OCI-LY1 (cell line): Measurements from ENCODE around the gene CCT7.

ENCODE experiments used
- H2AFZ ChIP-seq: fragments of 200-600 bp; sonication (generic), shearing (Covaris generic); 2 replicates; pipeline ENCODE4 v1.6.0; 2014; ENCODE audit warnings: antibody characterized with exemption, mild to moderate bottlenecking, low read length
- H3F3A ChIP-seq: fragments of 200-600 bp; sonication (generic), shearing (Covaris generic); 2 replicates; pipeline ENCODE4 v1.6.0; 2014; ENCODE audit warnings: mild to moderate bottlenecking, antibody characterized with exemption, low read length, moderate library complexity; ENCODE audit not compliant: insufficient read depth
- H3K27ac ChIP-seq: fragments of 200-600 bp; sonication (generic); 2 replicates; pipeline ENCODE4 v1.5.1; 2014; ENCODE audit warnings: low read length, mixed run types, mild to moderate bottlenecking, low read depth; ENCODE audit not compliant: poor library complexity, severe bottlenecking
- H3K27me3 ChIP-seq: fragments of 200-600 bp; sonication (generic); 2 replicates; pipeline ENCODE4 v1.6.0; 2014; ENCODE audit warnings: antibody characterized with exemption, mild to moderate bottlenecking, low read length, moderate library complexity; ENCODE audit not compliant: insufficient read depth
- H3K36me3 ChIP-seq: fragments of 200-600 bp; sonication (generic); 2 replicates; pipeline ENCODE4 v1.6.1; 2014; ENCODE audit warnings: mild to moderate bottlenecking, antibody characterized with exemption, low read length, moderate library complexity, mixed read lengths; ENCODE audit not compliant: insufficient read depth
- H3K4me1 ChIP-seq: fragments of 200-600 bp; sonication (generic); 2 replicates; pipeline ENCODE4 v1.5.1; 2014; ENCODE audit warnings: mild to moderate bottlenecking, low read length, moderate library complexity; ENCODE audit not compliant: insufficient read depth, severe bottlenecking
- H3K4me2 ChIP-seq: fragments of 200-600 bp; sonication (generic), shearing (Covaris generic); 2 replicates; pipeline ENCODE4 v1.6.1; 2014; ENCODE audit warnings: low read length
- H3K4me3 ChIP-seq: fragments of 200-600 bp; sonication (generic); 2 replicates; pipeline ENCODE4 v1.5.1; 2014; ENCODE audit warnings: low read length, low read depth, mild to moderate bottlenecking, mixed read lengths; ENCODE audit not compliant: poor library complexity, severe bottlenecking
- H3K79me2 ChIP-seq: fragments of 200-600 bp; shearing (Covaris generic); 2 replicates; pipeline ENCODE4 v1.6.1; 2016; ENCODE audit warnings: mixed run types, low read length, mixed read lengths; ENCODE audit not compliant: insufficient read depth
- H3K9ac ChIP-seq: fragments of 200-600 bp; sonication (generic), shearing (Covaris generic); 2 replicates; pipeline ENCODE4 v1.6.1; 2014; ENCODE audit warnings: mild to moderate bottlenecking, low read length, mixed read lengths
- H3K9me2 ChIP-seq: fragments of 200-600 bp; sonication (generic), shearing (Covaris generic); 2 replicates; pipeline ENCODE4 v1.6.1; 2014; ENCODE audit warnings: low read depth, mild to moderate bottlenecking, low read length, mixed read lengths
- H3K9me3 ChIP-seq: fragments of 200-600 bp; shearing (Covaris generic); 2 replicates; pipeline ENCODE4 v1.6.1; 2014; ENCODE audit warnings: low read length, mixed read lengths
- H4K20me1 ChIP-seq: fragments of 200-600 bp; sonication (generic), shearing (Covaris generic); 2 replicates; pipeline ENCODE4 v1.6.0; 2016; ENCODE audit warnings: mild to moderate bottlenecking, low read length; ENCODE audit not compliant: insufficient read depth
- EZH2 ChIP-seq: fragments of 200-600 bp; sonication (generic), shearing (Covaris generic); IDR thresholded peaks from 2 replicates; pipeline ENCODE4 v1.8.0; 2017; ENCODE audit warnings: borderline replicate concordance, mixed run types, mild to moderate bottlenecking, antibody characterized with exemption, low read length, moderate library complexity, mixed read lengths
- TF ChIP-seq, protein P1 (sequence below): fragments of 200-600 bp; sonication (generic), shearing (Covaris generic); IDR thresholded peaks from 2 replicates; pipeline ENCODE4 v1.5.1; 2017; ENCODE audit warnings: mild to moderate bottlenecking, antibody characterized with exemption, low read length, moderate library complexity, mixed read lengths

CCT7 gene

DNA sequence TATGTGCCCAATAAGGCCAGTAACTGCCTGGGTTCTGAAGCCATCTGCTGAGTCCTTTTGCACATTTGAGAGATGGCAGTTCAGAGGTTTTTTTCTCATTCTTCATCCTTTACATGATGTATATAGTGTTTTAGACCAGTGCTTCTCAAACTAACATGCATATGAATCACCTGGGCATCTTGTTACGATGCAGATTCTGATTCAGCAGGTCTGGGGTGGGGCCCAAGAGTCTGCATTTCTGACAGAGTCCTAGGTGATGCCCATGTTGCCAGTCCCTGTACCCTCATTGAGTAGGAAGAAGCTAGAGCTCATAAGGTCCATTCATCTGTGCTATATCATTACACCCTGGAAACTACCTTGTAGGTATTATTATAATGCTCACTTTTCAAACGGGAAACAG lies 16.3 kb upstream of the CCT7 start:
- Histone ChIP-seq H3K79me2 (peaks cover 8% of the 10 kb centered on the region), H3K4me1 (peaks cover 23% of the 10 kb centered on the region), H3K4me3 (no peak overlapping the region), H3K27ac (no peak overlapping the region), H3K9me3 (no peaks in the 10 kb centered on the region), H3K27me3 (no peaks in the 10 kb centered on the region), H3K9ac (no peak overlapping the region), H3K36me3 (peaks cover 22% of the 10 kb centered on the region), H2AFZ (no peak overlapping the region), H4K20me1 (no peaks in the 10 kb centered on the region), H3K9me2 (no peaks in the 10 kb centered on the region), H3F3A (no peaks in the 10 kb centered on the region), H3K4me2 (no peak overlapping the region)
- TF ChIP-seq, protein P1, sequence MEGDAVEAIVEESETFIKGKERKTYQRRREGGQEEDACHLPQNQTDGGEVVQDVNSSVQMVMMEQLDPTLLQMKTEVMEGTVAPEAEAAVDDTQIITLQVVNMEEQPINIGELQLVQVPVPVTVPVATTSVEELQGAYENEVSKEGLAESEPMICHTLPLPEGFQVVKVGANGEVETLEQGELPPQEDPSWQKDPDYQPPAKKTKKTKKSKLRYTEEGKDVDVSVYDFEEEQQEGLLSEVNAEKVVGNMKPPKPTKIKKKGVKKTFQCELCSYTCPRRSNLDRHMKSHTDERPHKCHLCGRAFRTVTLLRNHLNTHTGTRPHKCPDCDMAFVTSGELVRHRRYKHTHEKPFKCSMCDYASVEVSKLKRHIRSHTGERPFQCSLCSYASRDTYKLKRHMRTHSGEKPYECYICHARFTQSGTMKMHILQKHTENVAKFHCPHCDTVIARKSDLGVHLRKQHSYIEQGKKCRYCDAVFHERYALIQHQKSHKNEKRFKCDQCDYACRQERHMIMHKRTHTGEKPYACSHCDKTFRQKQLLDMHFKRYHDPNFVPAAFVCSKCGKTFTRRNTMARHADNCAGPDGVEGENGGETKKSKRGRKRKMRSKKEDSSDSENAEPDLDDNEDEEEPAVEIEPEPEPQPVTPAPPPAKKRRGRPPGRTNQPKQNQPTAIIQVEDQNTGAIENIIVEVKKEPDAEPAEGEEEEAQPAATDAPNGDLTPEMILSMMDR, result no peak
- TF ChIP-seq EZH2, result no peak

DNA sequence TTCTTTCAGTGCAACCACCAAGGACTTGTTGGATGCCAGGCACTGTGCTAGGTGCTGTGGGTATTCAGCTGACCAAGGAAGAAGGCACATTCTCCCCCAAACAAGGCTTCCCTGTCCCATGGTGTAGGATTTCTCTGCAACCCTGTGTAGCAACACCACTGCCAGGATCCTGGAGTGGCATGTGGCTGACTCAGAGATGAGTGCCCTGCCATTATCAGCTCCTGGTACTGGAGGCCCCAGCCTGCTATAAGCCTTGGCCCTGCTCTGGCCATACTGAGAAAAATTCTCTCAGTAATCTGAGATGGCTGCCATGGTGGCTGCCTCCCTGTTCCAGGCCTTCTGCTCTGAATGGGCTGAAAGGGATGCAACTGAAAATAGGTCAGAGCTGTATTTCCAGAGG lies 15.8 kb upstream of the CCT7 start:
- Histone ChIP-seq H3K9ac (no peak overlapping the region), H3K36me3 (peaks cover 26% of the 10 kb centered on the region), H3K27me3 (no peaks in the 10 kb centered on the region), H3K79me2 (peaks cover 8% of the 10 kb centered on the region), H3K4me1 (peaks cover 19% of the 10 kb centered on the region), H3K27ac (no peak overlapping the region), H3K9me3 (no peaks in the 10 kb centered on the region), H3F3A (no peaks in the 10 kb centered on the region), H2AFZ (no peak overlapping the region), H3K9me2 (no peaks in the 10 kb centered on the region), H3K4me2 (no peak overlapping the region), H4K20me1 (no peaks in the 10 kb centered on the region), H3K4me3 (no peak overlapping the region)
- no peak for TF ChIP-seq EZH2
- TF ChIP-seq, protein P1, result no peak

DNA sequence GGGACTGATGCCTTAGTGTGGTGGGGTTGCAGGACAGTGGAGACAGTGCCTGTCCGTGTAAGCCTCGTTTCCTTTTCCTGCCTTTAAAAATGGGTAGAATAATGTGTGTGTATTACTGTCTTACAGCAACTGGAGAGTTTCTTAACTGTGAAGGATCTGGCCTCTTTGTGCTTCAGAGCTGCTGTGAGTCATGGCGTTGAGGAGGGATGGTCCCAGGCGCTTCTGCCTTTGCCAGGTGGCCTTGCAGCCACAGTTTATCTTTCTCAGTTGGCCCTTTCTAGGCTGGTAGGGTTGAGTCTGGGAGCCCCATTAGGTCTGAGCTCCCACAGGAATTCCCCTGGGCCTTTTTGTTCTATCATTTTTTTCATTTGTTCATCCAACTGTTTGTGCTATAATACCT lies 10.3 kb upstream of the CCT7 start:
- H3K36me3 ChIP-seq, result peaks cover 70% of the 10 kb centered on the region
- H3K9ac ChIP-seq, result no peak overlapping the region
- no peaks in the 10 kb centered on the region for H3K9me2 ChIP-seq
- no peak overlapping the region for H2AFZ ChIP-seq
- no peaks in the 10 kb centered on the region for H3K4me1 ChIP-seq
- H3K79me2 ChIP-seq, result no peaks in the 10 kb centered on the region
- no peaks in the 10 kb centered on the region for H3K27me3 ChIP-seq
- H3F3A ChIP-seq, result no peaks in the 10 kb centered on the region; the same call in 1 of the 2 replicates
- no peaks in the 10 kb centered on the region for H4K20me1 ChIP-seq
- no peaks in the 10 kb centered on the region for H3K9me3 ChIP-seq
- no peak overlapping the region for H3K4me2 ChIP-seq
- H3K4me3 ChIP-seq, result no peak overlapping the region
- TF ChIP-seq, protein P1, result no peak
- no peak for TF ChIP-seq EZH2
- no peak overlapping the region for H3K27ac ChIP-seq
